Measurements from ENCODE around the gene PRDX4. TPM values are rescaled to one million over a fixed set of nuclear protein-coding genes. Genes with fewer than 3 reads are reported as not detected.

PRDX4 gene
- total and polyA plus RNA-seq, 2 of the 8 experiments (the other 6 are each of a cell fraction or from before 2014, with no cell fraction given) = 130 TPM

DNA sequence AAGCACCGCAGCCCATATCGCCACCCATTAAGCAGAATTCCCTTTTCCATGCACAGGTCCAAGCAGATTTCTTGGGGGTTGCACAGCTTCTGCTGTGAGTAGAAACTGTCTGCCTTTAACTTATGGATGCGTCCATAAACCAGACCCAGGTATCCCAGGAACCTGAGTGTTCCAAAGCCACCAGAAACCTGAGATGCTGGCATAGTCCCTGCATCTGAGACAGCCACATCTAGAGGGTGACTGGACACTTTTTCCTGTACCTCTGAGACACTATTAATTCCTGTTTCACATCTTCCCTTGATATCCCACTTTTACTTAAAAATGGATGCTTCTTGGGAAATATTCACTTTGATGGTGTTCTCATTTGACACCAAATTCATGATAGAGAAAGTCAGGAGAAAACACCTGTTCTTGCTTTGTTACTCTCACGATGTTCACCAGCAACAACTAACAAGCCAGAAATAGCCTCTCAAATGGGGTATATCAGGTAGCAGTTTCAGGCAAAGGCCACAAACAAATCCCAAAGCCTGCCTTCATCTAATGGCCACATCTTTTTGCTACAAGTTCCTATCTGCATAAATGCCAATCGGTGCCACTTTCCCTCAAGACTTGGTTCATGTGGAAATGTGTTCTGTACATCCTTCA, 45.5 kb upstream of the PRDX4 start (continued):
- TF ChIP-seq CEBPB (IDR thresholded peaks at IDR 0.05; ENCODE audit: low read depth, low read length) (no peak), KDM1A (IDR thresholded peaks at IDR 0.05; ENCODE audit: borderline replicate concordance, low read length) (no peak), CHD1 (IDR thresholded peaks at IDR 0.05; ENCODE audit: low read depth, low read length) (no peak), POU5F1 (IDR thresholded peaks at IDR 0.05; ENCODE audit: low read depth, low read length) (no peak)

Measured in H1 (cell line).